Loucy (cell line): ENCODE results near the gene RAB24.

Source experiments
- H2AFZ ChIP-seq: fragments of 200-600 bp; sonication (generic); 2 replicates; pipeline ENCODE4 v1.6.0; 2016; ENCODE audit warnings: antibody characterized with exemption, mild to moderate bottlenecking, low read length, moderate library complexity
- H3F3A ChIP-seq: fragments of 200-600 bp; 2 replicates; pipeline ENCODE4 v1.6.0; 2016; ENCODE audit warnings: antibody characterized with exemption, low read depth, mild to moderate bottlenecking
- H3K27me3 ChIP-seq: fragments of 200-600 bp; sonication (generic); 2 replicates; pipeline ENCODE4 v1.6.1; 2014; ENCODE audit warnings: low read length, mild to moderate bottlenecking; ENCODE audit not compliant: insufficient read depth, poor library complexity, severe bottlenecking
- H3K36me3 ChIP-seq: fragments of 200-600 bp; sonication (generic); 2 replicates; pipeline ENCODE4 v1.6.1; 2016; ENCODE audit warnings: low read length; ENCODE audit not compliant: insufficient read depth
- H3K4me1 ChIP-seq: fragments of 200-600 bp; sonication (generic); 2 replicates; pipeline ENCODE4 v1.5.1; 2014; ENCODE audit warnings: low read length, mild to moderate bottlenecking; ENCODE audit not compliant: insufficient read depth, poor library complexity, severe bottlenecking
- H3K4me2 ChIP-seq: fragments of 200-600 bp; sonication (generic); 2 replicates; pipeline ENCODE4 v1.6.0; 2014; ENCODE audit warnings: antibody characterized with exemption, low read length, low read depth, mild to moderate bottlenecking; ENCODE audit not compliant: poor library complexity, severe bottlenecking
- H3K4me3 ChIP-seq: fragments of 200-600 bp; sonication (generic); 2 replicates; pipeline ENCODE4 v1.5.1; 2014; ENCODE audit warnings: low read length, mild to moderate bottlenecking, mixed read lengths; ENCODE audit not compliant: poor library complexity, severe bottlenecking
- H3K79me2 ChIP-seq: fragments of 200-600 bp; sonication (generic); 2 replicates; pipeline ENCODE4 v1.6.1; 2014; ENCODE audit warnings: low read length; ENCODE audit not compliant: insufficient read depth
- H3K9ac ChIP-seq: fragments of 200-600 bp; sonication (generic); 2 replicates; pipeline ENCODE4 v1.6.0; 2014; ENCODE audit warnings: mild to moderate bottlenecking, low read depth, low read length, moderate library complexity; ENCODE audit not compliant: poor library complexity, severe bottlenecking
- H3K9me2 ChIP-seq: fragments of 200-600 bp; sonication (generic); replicated peaks from 2 replicates; pipeline ENCODE4 v1.6.1; 2016; ENCODE audit warnings: low read depth, low read length, mixed read lengths
- H3K9me3 ChIP-seq: fragments of 200-600 bp; sonication (generic); 2 replicates; pipeline ENCODE4 v1.6.1; 2014; ENCODE audit warnings: mild to moderate bottlenecking, antibody characterized with exemption, low read length, low read depth; ENCODE audit not compliant: insufficient read depth
- H4K20me1 ChIP-seq: fragments of 200-600 bp; sonication (generic); 2 replicates; pipeline ENCODE4 v1.6.0; 2014; ENCODE audit warnings: antibody characterized with exemption, low read length, mild to moderate bottlenecking; ENCODE audit not compliant: insufficient read depth, poor library complexity, severe bottlenecking
- CTCF ChIP-seq: fragments of 200-600 bp; sonication (generic); conservative IDR thresholded peaks from 2 replicates; pipeline ENCODE4 v1.5.1; 2014; ENCODE audit warnings: mild to moderate bottlenecking, antibody characterized with exemption, low read length
- EZH2phosphoT487 ChIP-seq: fragments of 200-600 bp; IDR thresholded peaks from 2 replicates; pipeline ENCODE4 v1.6.1; 2018; ENCODE audit warnings: antibody characterized with exemption, mild to moderate bottlenecking, moderate library complexity, borderline replicate concordance

Gene RAB24

DNA sequence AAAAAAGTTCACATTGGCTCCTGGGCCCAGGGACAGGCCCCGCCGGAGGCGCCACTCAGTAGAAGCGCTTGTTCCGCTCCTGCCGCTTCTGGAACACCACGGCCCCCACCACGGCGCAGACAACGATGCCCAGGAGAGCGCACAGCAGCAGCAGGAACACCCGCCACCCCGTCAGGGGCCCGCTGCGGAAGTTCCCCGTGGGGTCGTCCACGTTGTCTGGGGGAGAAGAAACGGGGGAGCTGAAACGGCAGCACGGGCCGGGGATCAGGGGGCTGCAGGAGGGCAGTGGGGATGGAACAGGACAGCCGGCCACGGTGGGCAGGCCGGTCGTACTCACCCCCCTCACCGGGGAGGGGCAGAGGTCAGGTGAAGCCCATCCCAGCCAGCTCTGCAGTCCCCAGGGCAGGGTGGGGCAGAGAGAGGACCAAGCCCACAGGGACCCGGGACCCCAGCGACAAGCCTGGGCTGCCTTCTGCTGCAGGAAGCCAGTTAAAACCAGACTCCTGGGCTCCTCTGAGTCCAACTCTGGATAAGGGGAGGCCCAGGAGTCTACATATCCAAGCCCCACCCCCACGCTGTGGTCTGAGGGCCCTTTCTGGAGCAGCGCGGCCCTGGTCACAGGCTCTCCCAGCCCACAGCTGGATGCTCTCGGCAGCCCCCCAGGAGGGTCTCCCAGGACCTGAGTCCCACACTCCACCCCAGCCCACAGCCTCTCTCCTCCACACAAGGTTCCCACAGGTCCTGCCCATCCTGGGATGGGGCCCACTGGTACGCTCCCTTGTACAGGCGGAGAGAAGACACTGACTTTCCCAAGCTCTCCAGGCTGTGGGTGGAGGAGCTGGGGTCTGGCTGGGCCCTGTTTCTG is 28.7 kb upstream of the RAB24 start:
- no peaks in the 10 kb centered on the region for H3F3A ChIP-seq
- no peaks in the 10 kb centered on the region for H3K9me3 ChIP-seq
- no peaks in the 10 kb centered on the region for H3K9me2 ChIP-seq
- H3K79me2 ChIP-seq = no peaks in the 10 kb centered on the region
- no peak overlapping the region for H3K9ac ChIP-seq
- H3K36me3 ChIP-seq = peaks cover 36% of the 10 kb centered on the region; the same call in 1 of the 2 replicates
- H3K4me2 ChIP-seq = no peak overlapping the region
- no peak overlapping the region for H2AFZ ChIP-seq
- no peaks in the 10 kb centered on the region for H4K20me1 ChIP-seq
- peaks cover 16% of the 10 kb centered on the region for H3K4me1 ChIP-seq
- H3K27me3 ChIP-seq = no peaks in the 10 kb centered on the region
- no peak for TF ChIP-seq EZH2phosphoT487
- TF ChIP-seq CTCF = no peak
- H3K4me3 ChIP-seq = no peak overlapping the region

GRCh38 chr5:177330991-177331842 is 27.7 kb upstream of the RAB24 start:
- Histone ChIP-seq H3K27me3 (no peaks in the 10 kb centered on the region), H3K79me2 (no peaks in the 10 kb centered on the region), H3F3A (no peaks in the 10 kb centered on the region), H3K4me3 (peak overlapping the region; percentile 38), H3K4me1 (peaks cover 16% of the 10 kb centered on the region), H3K36me3 (peaks cover 31% of the 10 kb centered on the region; the same call in 1 of the 2 replicates), H3K9ac (no peak overlapping the region), H4K20me1 (no peaks in the 10 kb centered on the region), H3K4me2 (peak overlapping the region; percentile 67), H3K9me2 (no peaks in the 10 kb centered on the region), H2AFZ (no peak overlapping the region), H3K9me3 (no peaks in the 10 kb centered on the region)
- TF ChIP-seq EZH2phosphoT487 (no peak), CTCF (no peak)

GRCh38 chr5:177329883-177330282 is 26.4 kb upstream of the RAB24 start:
- Histone ChIP-seq H3K4me1 (peaks cover 16% of the 10 kb centered on the region), H3K9me3 (no peaks in the 10 kb centered on the region), H3K4me3 (no peak overlapping the region), H3K36me3 (peaks cover 20% of the 10 kb centered on the region; the same call in 1 of the 2 replicates), H3F3A (no peaks in the 10 kb centered on the region), H3K4me2 (no peak overlapping the region), H3K9me2 (no peaks in the 10 kb centered on the region), H3K79me2 (no peaks in the 10 kb centered on the region), H3K9ac (no peak overlapping the region), H4K20me1 (no peaks in the 10 kb centered on the region), H2AFZ (no peak overlapping the region), H3K27me3 (no peaks in the 10 kb centered on the region)
- TF ChIP-seq CTCF (no peak), EZH2phosphoT487 (no peak)
